Natural killer cell (primary cell): Measurements from ENCODE around the gene CASP12. TPM values are rescaled to one million over a fixed set of nuclear protein-coding genes. Genes with fewer than 3 reads are reported as not detected.

Experiments used
- ATAC-seq, 3 donors: fragments of 150-1000 bp in 2 of 3; fragments of 200-7000 bp in 1 of 3; cut with Tn5 transposase; 1 replicate in 1 of 3; 2 replicates in 2 of 3; pipeline ENCODE4 v1.10.0; 2021; ENCODE audit warnings: mild to moderate bottlenecking in 2 of 3, moderate library complexity in 2 of 3
- DNase-seq, 2 donors: peaks; one replicate each; pipeline versions ENCODE4 v3.0.0 to v3.0.0-alpha.2; 2013 to 2021; ENCODE audit warnings: mixed read lengths in 1 of 2
- H3K27ac ChIP-seq: one replicate; pipeline ENCODE4 v1.5.1; 2013; ENCODE audit warnings: mild to moderate bottlenecking, low read length
- H3K27me3 ChIP-seq: one replicate; pipeline ENCODE4 v1.6.1; 2013; ENCODE audit warnings: low read length; ENCODE audit not compliant: control insufficient read depth, insufficient read depth
- H3K36me3 ChIP-seq: one replicate; pipeline ENCODE4 v1.6.1; 2013; ENCODE audit warnings: low read length; ENCODE audit not compliant: control insufficient read depth, insufficient read depth
- H3K4me1 ChIP-seq: one replicate; pipeline ENCODE4 v1.6.1; 2013; ENCODE audit warnings: low read length; ENCODE audit not compliant: control insufficient read depth, insufficient read depth
- H3K4me3 ChIP-seq: one replicate; pipeline ENCODE4 v1.5.1; 2013; ENCODE audit warnings: low read length
- H3K9me3 ChIP-seq: one replicate; pipeline ENCODE4 v1.6.1; 2013; ENCODE audit warnings: low read length; ENCODE audit not compliant: control insufficient read depth, insufficient read depth
- H3K27ac Mint-ChIP-seq, 2 donors: one replicate each; pipeline ENCODE4 v1.8.0; 2022; ENCODE audit warnings: mild to moderate bottlenecking in 2 of 2, mixed read lengths in 2 of 2, moderate library complexity in 1 of 2
- H3K27me3 Mint-ChIP-seq, 2 donors: one replicate each; pipeline ENCODE4 v1.8.0; 2022; ENCODE audit warnings: low read depth in 2 of 2, mixed read lengths in 2 of 2
- H3K36me3 Mint-ChIP-seq: one replicate; pipeline ENCODE4 v1.8.0; 2022; ENCODE audit warnings: mixed read lengths
- H3K4me1 Mint-ChIP-seq, 2 donors: one replicate each; pipeline ENCODE4 v1.8.0; 2022; ENCODE audit warnings: mixed read lengths in 2 of 2
- H3K4me3 Mint-ChIP-seq: one replicate; pipeline ENCODE4 v1.8.0; 2022; ENCODE audit warnings: mild to moderate bottlenecking, moderate library complexity, mixed read lengths
- H3K9me3 Mint-ChIP-seq, 2 donors: one replicate each; pipeline ENCODE4 v1.8.0; 2022; ENCODE audit warnings: mixed read lengths in 2 of 2
- WGBS: methylation state at CpG from one replicate; pipeline ENCODE4 v1.1.7; 2013; ENCODE audit warnings: missing lambda C conversion rate; ENCODE audit not compliant: insufficient coverage; 5-methylcytosine and 5-hydroxymethylcytosine counted together
- intact Hi-C: fragments of 100-400 bp; cut with micrococcal nuclease; formaldehyde crosslinking; loops from one replicate; pipeline ENCODE4 v1.14.2; 2022
- total RNA-seq, 4 donors: library from RNA; stranded (reverse); fragments of 120-200 nt in 1 of 4; gene quantifications; one replicate each; pipeline versions ENCODE4 v1.2.3 to v1.2.4, GENCODE V29; 2013 to 2022
- TF ChIP-seq, protein P1 (sequence below): fragments of 200-600 bp; IDR thresholded peaks from one replicate; pipeline ENCODE4 v1.8.0; 2022; ENCODE audit warnings: antibody characterized with exemption

CASP12 gene
- total RNA-seq, 3 donors from 2014 or later (not counting 1 experiment from before 2014, with no cell fraction given) = not detected

DNA sequence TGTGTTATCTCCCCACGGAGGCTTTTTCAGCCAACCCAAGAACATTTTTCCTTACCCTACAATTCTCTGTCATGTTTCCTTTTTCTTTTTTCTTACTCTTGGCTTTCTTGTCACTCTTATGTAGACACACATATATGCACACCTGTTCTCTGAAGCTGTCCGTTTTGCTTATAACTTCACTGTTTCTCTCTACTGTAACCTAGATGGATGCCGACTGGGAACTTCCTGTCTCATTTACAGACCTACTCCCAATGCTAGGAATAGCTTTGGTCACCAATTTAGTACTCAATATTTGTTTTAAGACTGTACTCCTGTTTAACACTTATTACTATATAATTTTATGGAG is 9.9 kb upstream of the CASP12 start:
- H3K27ac Mint-ChIP-seq = no peak overlapping the region
- H3K4me1 Mint-ChIP-seq = peaks cover 0 to 8% of the 10 kb centered on the region in 2 donors
- no peak overlapping the region for H3K4me3 Mint-ChIP-seq
- H3K27ac ChIP-seq = peak overlapping the region; percentile 4
- H3K9me3 ChIP-seq = no peaks in the 10 kb centered on the region
- no peaks in the 10 kb centered on the region for H3K27me3 ChIP-seq
- H3K36me3 Mint-ChIP-seq = peaks cover 32% of the 10 kb centered on the region
- intact Hi-C loops = no loop called here
- H3K9me3 Mint-ChIP-seq = peaks cover 0 to 2% of the 10 kb centered on the region in 2 donors
- TF ChIP-seq, protein P1, sequence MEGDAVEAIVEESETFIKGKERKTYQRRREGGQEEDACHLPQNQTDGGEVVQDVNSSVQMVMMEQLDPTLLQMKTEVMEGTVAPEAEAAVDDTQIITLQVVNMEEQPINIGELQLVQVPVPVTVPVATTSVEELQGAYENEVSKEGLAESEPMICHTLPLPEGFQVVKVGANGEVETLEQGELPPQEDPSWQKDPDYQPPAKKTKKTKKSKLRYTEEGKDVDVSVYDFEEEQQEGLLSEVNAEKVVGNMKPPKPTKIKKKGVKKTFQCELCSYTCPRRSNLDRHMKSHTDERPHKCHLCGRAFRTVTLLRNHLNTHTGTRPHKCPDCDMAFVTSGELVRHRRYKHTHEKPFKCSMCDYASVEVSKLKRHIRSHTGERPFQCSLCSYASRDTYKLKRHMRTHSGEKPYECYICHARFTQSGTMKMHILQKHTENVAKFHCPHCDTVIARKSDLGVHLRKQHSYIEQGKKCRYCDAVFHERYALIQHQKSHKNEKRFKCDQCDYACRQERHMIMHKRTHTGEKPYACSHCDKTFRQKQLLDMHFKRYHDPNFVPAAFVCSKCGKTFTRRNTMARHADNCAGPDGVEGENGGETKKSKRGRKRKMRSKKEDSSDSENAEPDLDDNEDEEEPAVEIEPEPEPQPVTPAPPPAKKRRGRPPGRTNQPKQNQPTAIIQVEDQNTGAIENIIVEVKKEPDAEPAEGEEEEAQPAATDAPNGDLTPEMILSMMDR = no peak
- no peak overlapping the region for H3K4me3 ChIP-seq
- DNase-seq (no peak), ATAC-seq (no peak)
- no peaks in the 10 kb centered on the region for H3K4me1 ChIP-seq
- H3K36me3 ChIP-seq = peaks cover 18% of the 10 kb centered on the region
- WGBS = 77% methylated on average over 3 of the region's 3 CpGs
- no peaks in the 10 kb centered on the region for H3K27me3 Mint-ChIP-seq

GRCh38 chr11:104907521-104908185 is 9.4 kb upstream of the CASP12 start:
- H3K36me3 Mint-ChIP-seq = peaks cover 34% of the 10 kb centered on the region
- DNase-seq = no peak
- intact Hi-C loops = no loop called here

GRCh38 chr11:104905271-104905670 is 7.0 kb upstream of the CASP12 start:
- H3K9me3 Mint-ChIP-seq = peaks cover 0 to 2% of the 10 kb centered on the region in 2 donors
- Histone ChIP-seq H3K36me3 (peaks cover 18% of the 10 kb centered on the region), H3K4me1 (no peaks in the 10 kb centered on the region), H3K9me3 (no peaks in the 10 kb centered on the region), H3K27me3 (no peaks in the 10 kb centered on the region), H3K27ac (no peak overlapping the region), H3K4me3 (no peak overlapping the region)
- no peaks in the 10 kb centered on the region for H3K27me3 Mint-ChIP-seq
- peaks cover 15 to 24% of the 10 kb centered on the region in 2 donors for H3K4me1 Mint-ChIP-seq
- no peak overlapping the region for H3K27ac Mint-ChIP-seq
- no peak overlapping the region for H3K4me3 Mint-ChIP-seq
- no peak for DNase-seq
- ATAC-seq = no peak
- peaks cover 41% of the 10 kb centered on the region for H3K36me3 Mint-ChIP-seq
- intact Hi-C loops = no loop called here
- WGBS = 92% methylated on average over 3 of the region's 4 CpGs
- TF ChIP-seq, protein P1 = no peak

More at GRCh38 chr11:104907521-104908185, 9.4 kb upstream of the CASP12 start:
- TF ChIP-seq, protein P1 = no peak
- Histone ChIP-seq H3K36me3 (peaks cover 18% of the 10 kb centered on the region), H3K4me3 (no peak overlapping the region), H3K27ac (peak overlapping the region; percentile 58), H3K4me1 (no peaks in the 10 kb centered on the region), H3K27me3 (no peaks in the 10 kb centered on the region), H3K9me3 (no peaks in the 10 kb centered on the region)
- no peaks in the 10 kb centered on the region for H3K27me3 Mint-ChIP-seq
- ATAC-seq = peak in 1 of 3 donors; percentile 58
- H3K27ac Mint-ChIP-seq = no peak overlapping the region
- WGBS = 62% methylated on average over 6 of the region's 7 CpGs
- H3K4me3 Mint-ChIP-seq = no peak overlapping the region
- H3K9me3 Mint-ChIP-seq = peaks cover 0 to 2% of the 10 kb centered on the region in 2 donors
- H3K4me1 Mint-ChIP-seq = peaks cover 0 to 8% of the 10 kb centered on the region in 2 donors

DNA sequence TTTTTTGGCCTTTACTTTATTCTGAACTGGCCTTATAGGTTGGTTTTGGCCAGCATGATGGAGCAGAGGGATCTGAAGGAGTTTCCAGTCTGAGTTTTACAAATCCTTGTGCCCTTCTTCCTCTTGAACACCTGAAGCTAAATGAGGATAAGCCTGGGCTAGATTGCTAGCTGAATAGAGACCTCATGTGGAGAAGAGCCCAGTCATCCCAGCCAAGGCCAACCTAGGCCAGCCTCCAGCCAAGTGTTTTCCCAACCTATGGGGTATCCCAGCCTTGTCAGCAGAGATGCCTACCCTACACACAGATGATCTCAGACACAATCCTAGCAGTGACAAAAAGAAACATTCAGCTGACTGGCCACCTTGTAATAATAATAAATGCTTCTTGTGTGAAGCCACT is 966 bp upstream of the CASP12 start:
- Histone ChIP-seq H3K4me1 (peaks cover 12% of the 10 kb centered on the region), H3K27ac (no peak overlapping the region), H3K4me3 (no peak overlapping the region), H3K27me3 (no peaks in the 10 kb centered on the region), H3K36me3 (no peaks in the 10 kb centered on the region), H3K9me3 (no peaks in the 10 kb centered on the region)
- Mint-ChIP-seq H3K9me3 (no peaks in the 10 kb centered on the region), H3K36me3 (peaks cover 19% of the 10 kb centered on the region), H3K27ac (no peak overlapping the region), H3K27me3 (no peaks in the 10 kb centered on the region), H3K4me3 (no peak overlapping the region), H3K4me1 (peaks cover 29 to 33% of the 10 kb centered on the region in 2 donors)
- TF ChIP-seq, protein P1 = no peak
- intact Hi-C loops = no loop called here
- ATAC-seq = no peak
- no peak for DNase-seq
